ENCODE results near the gene NABP1.

The NABP1 gene

DNA sequence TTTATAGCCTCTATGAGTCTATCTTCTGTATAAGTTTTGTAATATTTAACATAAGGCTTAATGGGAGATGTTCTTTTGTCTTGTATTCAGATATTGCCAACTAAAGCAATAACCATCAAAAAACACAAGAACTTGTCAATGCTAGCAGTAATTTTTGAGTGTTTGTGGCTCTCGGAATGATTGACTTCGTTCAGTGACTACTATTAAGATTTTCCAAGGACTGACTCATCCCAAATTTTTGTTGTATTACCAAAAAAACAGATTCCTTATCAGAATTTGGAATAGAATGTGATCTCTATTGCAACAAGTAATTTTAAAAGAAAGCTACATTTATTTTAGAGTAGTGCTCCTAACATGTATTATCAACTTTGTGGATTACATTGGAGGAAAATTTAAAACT lies 8.1 kb downstream of the NABP1 start:
- no peak overlapping the region for H2BK120ac ChIP-seq (ENCODE audit: low read depth, low read length)
- H2BK12ac ChIP-seq (ENCODE audit: low read length), result no peak overlapping the region
- H3K36me3 ChIP-seq (replicated peaks in 1 of 2; ENCODE audit: control insufficient read depth in 2 of 2, insufficient read depth in 2 of 2, low read length in 2 of 2), result no peaks in the 10 kb centered on the region
- no peaks in the 10 kb centered on the region for H3K4me1 ChIP-seq (ENCODE audit: control insufficient read depth in 2 of 2, insufficient read depth in 1 of 2, low read depth in 1 of 2, low read length in 2 of 2)
- no peak overlapping the region for H3K23ac ChIP-seq (ENCODE audit: low read depth, low read length, poor library complexity)
- no peak overlapping the region for H3K4me3 ChIP-seq (ENCODE audit: low read length in 2 of 2)
- no peak overlapping the region for H2AFZ ChIP-seq (ENCODE audit: low read length)
- no peak overlapping the region for H3K14ac ChIP-seq (ENCODE audit: low read length)
- H2BK15ac ChIP-seq (ENCODE audit: low read length), result no peak overlapping the region
- H2BK5ac ChIP-seq (ENCODE audit: low read length), result no peak overlapping the region
- H3K79me1 ChIP-seq (ENCODE audit: low read depth, low read length), result no peaks in the 10 kb centered on the region
- no peak overlapping the region for H2AK5ac ChIP-seq (ENCODE audit: low read depth, low read length)
- H4K91ac ChIP-seq (ENCODE audit: low read depth, low read length, poor library complexity), result no peak overlapping the region
- H3K9me3 ChIP-seq (replicated peaks in 1 of 2; ENCODE audit: control insufficient read depth in 2 of 2, insufficient read depth in 1 of 2, low read depth in 1 of 2, low read length in 2 of 2), result no peaks in the 10 kb centered on the region
- WGBS, 2 donors (ENCODE audit: extremely low coverage in 2 of 2, insufficient read length in 2 of 2, insufficient replicate concordance in 1 of 2), result no CpG with 5 or more reads among the region's 2 CpGs
- no peak overlapping the region for H3K4me2 ChIP-seq (ENCODE audit: insufficient read depth, low read length, poor library complexity, severe bottlenecking)
- no peak overlapping the region for H4K8ac ChIP-seq (ENCODE audit: low read depth, low read length)
- H3K18ac ChIP-seq (ENCODE audit: low read length), result no peak overlapping the region
- H3K27ac ChIP-seq (replicated peaks; ENCODE audit: low read length), result no peak overlapping the region
- H3K27me3 ChIP-seq (ENCODE audit: control insufficient read depth in 3 of 3, insufficient read depth in 3 of 3, low read depth in 1 of 3, low read length in 3 of 3), result peaks cover 0 to 2% (median 0%) of the 10 kb centered on the region in 3 experiments
- no peak overlapping the region for H3K4ac ChIP-seq (ENCODE audit: low read length)
- no peak for DNase-seq (ENCODE audit: low spot score)
- no peak overlapping the region for H3K9ac ChIP-seq (ENCODE audit: low read depth, low read length, poor library complexity)

- Histone ChIP-seq H3K18ac (ENCODE audit: low read length) (no peak overlapping the region), H2AFZ (ENCODE audit: low read length) (no peak overlapping the region), H3K4me1 (ENCODE audit: control insufficient read depth in 2 of 2, insufficient read depth in 1 of 2, low read depth in 1 of 2, low read length in 2 of 2) (no peaks in the 10 kb centered on the region)
Observed at GRCh38 chr2:191686729-191687128, 8.8 kb downstream of the NABP1 start.

DNA sequence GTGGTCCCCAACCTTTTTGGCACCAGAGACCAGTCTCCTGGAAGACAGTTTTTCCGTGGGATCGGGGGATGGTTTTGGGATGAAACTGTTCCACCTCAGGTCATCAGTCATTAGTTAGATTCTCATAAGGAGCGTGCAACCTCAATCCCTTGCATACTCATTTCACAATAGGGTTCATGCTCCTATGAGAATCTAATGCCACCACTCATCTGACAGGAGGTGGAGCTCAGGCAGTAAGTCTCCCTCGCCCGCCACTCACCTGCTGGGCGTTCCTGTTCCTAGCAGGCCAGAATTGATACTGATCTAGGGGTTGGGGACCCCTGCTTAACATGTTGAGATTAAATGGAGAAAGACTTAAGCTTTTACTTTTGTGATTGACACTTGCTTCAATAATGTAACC lies 9.9 kb downstream of the NABP1 start:
- H4K91ac ChIP-seq (ENCODE audit: low read depth, low read length, poor library complexity), result no peak overlapping the region
- H2AFZ ChIP-seq (ENCODE audit: low read length), result no peak overlapping the region
- no peaks in the 10 kb centered on the region for H3K4me1 ChIP-seq (ENCODE audit: control insufficient read depth in 2 of 2, insufficient read depth in 1 of 2, low read depth in 1 of 2, low read length in 2 of 2)
- H2BK15ac ChIP-seq (ENCODE audit: low read length), result no peak overlapping the region
- no peak overlapping the region for H3K27ac ChIP-seq (replicated peaks; ENCODE audit: low read length)
- H3K4ac ChIP-seq (ENCODE audit: low read length), result no peak overlapping the region
- no peak overlapping the region for H3K4me3 ChIP-seq (ENCODE audit: low read length in 2 of 2)
- no peaks in the 10 kb centered on the region for H3K9me3 ChIP-seq (replicated peaks in 1 of 2; ENCODE audit: control insufficient read depth in 2 of 2, insufficient read depth in 1 of 2, low read depth in 1 of 2, low read length in 2 of 2)
- H4K8ac ChIP-seq (ENCODE audit: low read depth, low read length), result no peak overlapping the region
- H3K14ac ChIP-seq (ENCODE audit: low read length), result no peak overlapping the region
- H3K36me3 ChIP-seq (replicated peaks in 1 of 2; ENCODE audit: control insufficient read depth in 2 of 2, insufficient read depth in 2 of 2, low read length in 2 of 2), result no peaks in the 10 kb centered on the region
- no peaks in the 10 kb centered on the region for H3K27me3 ChIP-seq (ENCODE audit: control insufficient read depth in 3 of 3, insufficient read depth in 3 of 3, low read depth in 1 of 3, low read length in 3 of 3)
- DNase-seq (ENCODE audit: low spot score), result no peak
- no CpG with 5 or more reads among the region's 6 CpGs for WGBS, 2 donors (ENCODE audit: extremely low coverage in 2 of 2, insufficient read length in 2 of 2, insufficient replicate concordance in 1 of 2)
- no peak overlapping the region for H2AK5ac ChIP-seq (ENCODE audit: low read depth, low read length)
- no peak overlapping the region for H2BK120ac ChIP-seq (ENCODE audit: low read depth, low read length)
- no peak overlapping the region for H3K18ac ChIP-seq (ENCODE audit: low read length)
- H2BK5ac ChIP-seq (ENCODE audit: low read length), result no peak overlapping the region
- no peak overlapping the region for H3K9ac ChIP-seq (ENCODE audit: low read depth, low read length, poor library complexity)
- no peaks in the 10 kb centered on the region for H3K79me1 ChIP-seq (ENCODE audit: low read depth, low read length)
- no peak overlapping the region for H2BK12ac ChIP-seq (ENCODE audit: low read length)
- H3K4me2 ChIP-seq (ENCODE audit: insufficient read depth, low read length, poor library complexity, severe bottlenecking), result no peak overlapping the region
- no peak overlapping the region for H3K23ac ChIP-seq (ENCODE audit: low read depth, low read length, poor library complexity)

More at GRCh38 chr2:191686729-191687128, 8.8 kb downstream of the NABP1 start:
- Histone ChIP-seq H2BK15ac (ENCODE audit: low read length) (no peak overlapping the region), H2BK120ac (ENCODE audit: low read depth, low read length) (no peak overlapping the region), H4K91ac (ENCODE audit: low read depth, low read length, poor library complexity) (no peak overlapping the region), H3K36me3 (replicated peaks in 1 of 2; ENCODE audit: control insufficient read depth in 2 of 2, insufficient read depth in 2 of 2, low read length in 2 of 2) (no peaks in the 10 kb centered on the region), H3K27me3 (ENCODE audit: control insufficient read depth in 3 of 3, insufficient read depth in 3 of 3, low read depth in 1 of 3, low read length in 3 of 3) (peaks cover 0 to 2% (median 0%) of the 10 kb centered on the region in 3 experiments), H3K79me1 (ENCODE audit: low read depth, low read length) (no peaks in the 10 kb centered on the region), H2BK12ac (ENCODE audit: low read length) (no peak overlapping the region), H3K23ac (ENCODE audit: low read depth, low read length, poor library complexity) (no peak overlapping the region), H3K27ac (replicated peaks; ENCODE audit: low read length) (no peak overlapping the region), H3K4me3 (ENCODE audit: low read length in 2 of 2) (no peak overlapping the region), H2AK5ac (ENCODE audit: low read depth, low read length) (no peak overlapping the region), H3K4me2 (ENCODE audit: insufficient read depth, low read length, poor library complexity, severe bottlenecking) (no peak overlapping the region), H3K4ac (ENCODE audit: low read length) (no peak overlapping the region), H3K9ac (ENCODE audit: low read depth, low read length, poor library complexity) (no peak overlapping the region), H2BK5ac (ENCODE audit: low read length) (no peak overlapping the region), H3K9me3 (replicated peaks in 1 of 2; ENCODE audit: control insufficient read depth in 2 of 2, insufficient read depth in 1 of 2, low read depth in 1 of 2, low read length in 2 of 2) (no peaks in the 10 kb centered on the region), H3K14ac (ENCODE audit: low read length) (no peak overlapping the region), H4K8ac (ENCODE audit: low read depth, low read length) (no peak overlapping the region)
- no CpG with 5 or more reads among the region's 1 CpG for WGBS, 2 donors (ENCODE audit: extremely low coverage in 2 of 2, insufficient read length in 2 of 2, insufficient replicate concordance in 1 of 2)
- DNase-seq (ENCODE audit: low spot score), result no peak

GRCh38 chr2:191688934-191689695 lies 11.2 kb downstream of the NABP1 start:
- Histone ChIP-seq H3K23ac (ENCODE audit: low read depth, low read length, poor library complexity) (no peak overlapping the region), H3K4ac (ENCODE audit: low read length) (no peak overlapping the region), H3K79me1 (ENCODE audit: low read depth, low read length) (no peaks in the 10 kb centered on the region), H3K9ac (ENCODE audit: low read depth, low read length, poor library complexity) (no peak overlapping the region), H3K4me2 (ENCODE audit: insufficient read depth, low read length, poor library complexity, severe bottlenecking) (no peak overlapping the region), H3K27me3 (ENCODE audit: control insufficient read depth in 3 of 3, insufficient read depth in 3 of 3, low read depth in 1 of 3, low read length in 3 of 3) (no peaks in the 10 kb centered on the region), H2AK5ac (ENCODE audit: low read depth, low read length) (no peak overlapping the region), H2BK15ac (ENCODE audit: low read length) (no peak overlapping the region), H3K9me3 (replicated peaks in 1 of 2; ENCODE audit: control insufficient read depth in 2 of 2, insufficient read depth in 1 of 2, low read depth in 1 of 2, low read length in 2 of 2) (no peaks in the 10 kb centered on the region), H3K36me3 (replicated peaks in 1 of 2; ENCODE audit: control insufficient read depth in 2 of 2, insufficient read depth in 2 of 2, low read length in 2 of 2) (no peaks in the 10 kb centered on the region), H3K4me3 (ENCODE audit: low read length in 2 of 2) (no peak overlapping the region), H2BK120ac (ENCODE audit: low read depth, low read length) (no peak overlapping the region), H3K18ac (ENCODE audit: low read length) (no peak overlapping the region), H4K8ac (ENCODE audit: low read depth, low read length) (no peak overlapping the region), H2AFZ (ENCODE audit: low read length) (no peak overlapping the region), H3K27ac (replicated peaks; ENCODE audit: low read length) (no peak overlapping the region), H4K91ac (ENCODE audit: low read depth, low read length, poor library complexity) (no peak overlapping the region), H2BK12ac (ENCODE audit: low read length) (no peak overlapping the region), H2BK5ac (ENCODE audit: low read length) (no peak overlapping the region), H3K14ac (ENCODE audit: low read length) (no peak overlapping the region), H3K4me1 (ENCODE audit: control insufficient read depth in 2 of 2, insufficient read depth in 1 of 2, low read depth in 1 of 2, low read length in 2 of 2) (no peaks in the 10 kb centered on the region)
- WGBS, 2 donors (ENCODE audit: extremely low coverage in 2 of 2, insufficient read length in 2 of 2, insufficient replicate concordance in 1 of 2), result no CpG with 5 or more reads among the region's 2 CpGs
- DNase-seq (ENCODE audit: low spot score), result no peak

All from neuronal stem cell (in vitro differentiated cells).